Type B pancreatic cell (in vitro differentiated cells): ENCODE data around the gene CEP83. TPM values are rescaled to one million over a fixed set of nuclear protein-coding genes. Genes with fewer than 3 reads are reported as not detected.

Source experiments
- DNase-seq: peaks from one replicate; pipeline ENCODE4 v3.0.0; 2021; ENCODE audit warnings: mixed read lengths; ENCODE audit not compliant: unreplicated experiment; ENCODE audit errors: extremely low spot score
- H3K27ac Mint-ChIP-seq: 2 replicates; pipeline ENCODE4 v1.8.0; 2021; ENCODE audit warnings: mild to moderate bottlenecking, mixed read lengths
- H3K27me3 Mint-ChIP-seq: 2 replicates; pipeline ENCODE4 v1.8.0; 2021; ENCODE audit warnings: mixed read lengths
- H3K36me3 Mint-ChIP-seq: 2 replicates; pipeline ENCODE4 v1.8.0; 2021; ENCODE audit warnings: mixed read lengths
- H3K4me1 Mint-ChIP-seq: one replicate; pipeline ENCODE4 v1.8.0; 2021; ENCODE audit warnings: mixed read lengths; ENCODE audit not compliant: unreplicated experiment
- H3K4me3 Mint-ChIP-seq: 2 replicates; pipeline ENCODE4 v1.8.0; 2021; ENCODE audit warnings: mild to moderate bottlenecking, mixed read lengths
- H3K9me3 Mint-ChIP-seq: 2 replicates; pipeline ENCODE4 v1.8.0; 2021; ENCODE audit warnings: mixed read lengths
- long read RNA-seq: library from polyadenylated mRNA; unstranded; transcript quantifications from one replicate; pipeline ENCODE4 v2.0.0, GENCODE V29; 2020
- total RNA-seq: library from RNA; stranded (reverse); gene quantifications from 2 replicates; pipeline ENCODE4 v1.2.1, GENCODE V29; 2021; ENCODE audit warnings: low replicate concordance
- TF ChIP-seq, protein P1 (sequence below): fragments of 200-600 bp; sonication (generic); conservative IDR thresholded peaks from 2 replicates; pipeline ENCODE4 v1.5.0; 2021; ENCODE audit warnings: antibody characterized with exemption, mild to moderate bottlenecking

Gene CEP83, protein sequence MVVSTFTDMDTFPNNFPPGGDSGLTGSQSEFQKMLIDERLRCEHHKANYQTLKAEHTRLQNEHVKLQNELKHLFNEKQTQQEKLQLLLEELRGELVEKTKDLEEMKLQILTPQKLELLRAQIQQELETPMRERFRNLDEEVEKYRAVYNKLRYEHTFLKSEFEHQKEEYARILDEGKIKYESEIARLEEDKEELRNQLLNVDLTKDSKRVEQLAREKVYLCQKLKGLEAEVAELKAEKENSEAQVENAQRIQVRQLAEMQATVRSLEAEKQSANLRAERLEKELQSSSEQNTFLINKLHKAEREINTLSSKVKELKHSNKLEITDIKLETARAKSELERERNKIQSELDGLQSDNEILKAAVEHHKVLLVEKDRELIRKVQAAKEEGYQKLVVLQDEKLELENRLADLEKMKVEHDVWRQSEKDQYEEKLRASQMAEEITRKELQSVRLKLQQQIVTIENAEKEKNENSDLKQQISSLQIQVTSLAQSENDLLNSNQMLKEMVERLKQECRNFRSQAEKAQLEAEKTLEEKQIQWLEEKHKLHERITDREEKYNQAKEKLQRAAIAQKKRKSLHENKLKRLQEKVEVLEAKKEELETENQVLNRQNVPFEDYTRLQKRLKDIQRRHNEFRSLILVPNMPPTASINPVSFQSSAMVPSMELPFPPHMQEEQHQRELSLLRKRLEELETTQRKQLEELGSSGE
- 9.7 and 22.1 TPM in 2 replicates for total RNA-seq
- long read RNA-seq, partial matches to known transcripts: 6 of 9 reads
- long read RNA-seq, other reads (novel, unspliced or antisense): 3 of 9 reads

DNA sequence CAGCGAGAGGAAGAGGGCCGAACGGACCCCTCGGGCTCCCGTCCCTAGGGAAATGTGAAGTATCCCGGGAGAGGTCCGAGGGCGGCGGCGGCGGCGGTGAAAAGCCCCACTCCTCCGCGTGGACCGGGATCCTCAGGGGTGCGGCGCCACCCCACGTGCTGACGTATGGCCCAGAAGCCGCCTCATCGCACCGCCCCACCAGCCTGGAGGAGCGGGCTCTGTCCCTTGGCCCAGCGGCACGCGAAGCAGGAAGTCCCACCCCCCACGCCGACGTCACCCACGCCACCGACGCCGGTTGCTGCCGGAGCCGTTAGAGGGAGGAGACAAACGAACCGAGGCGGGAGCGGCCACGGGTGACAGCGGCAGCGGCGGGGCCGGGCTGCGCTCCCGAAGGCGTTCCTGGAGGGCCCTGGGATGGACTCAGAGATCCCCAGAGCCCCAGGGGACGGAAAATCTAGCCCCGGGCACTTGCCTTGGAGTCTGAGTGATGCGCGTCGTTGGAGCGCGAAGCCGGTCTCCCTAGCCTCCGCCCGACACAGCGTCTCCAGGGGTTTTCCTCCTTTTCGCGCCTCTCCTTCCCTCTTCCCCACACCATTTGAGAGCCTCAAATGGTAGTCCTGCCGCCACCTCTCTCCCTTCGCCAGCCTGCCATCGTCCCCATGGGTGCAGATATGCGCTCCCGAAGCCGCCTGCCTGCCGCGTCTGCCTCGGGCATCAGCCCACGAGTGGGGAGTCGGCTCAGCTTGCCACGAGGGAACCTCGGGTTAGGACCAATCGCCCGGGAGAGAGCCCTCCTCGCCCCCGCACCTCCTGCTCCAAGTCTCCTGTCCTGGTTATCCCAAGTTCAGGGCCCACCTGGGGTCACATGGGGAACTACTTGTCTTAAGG lies at the start of gene CEP83:
TSS of gene CEP83 (minus strand) at position 140 of the 888 bp plus-strand sequence. CDS start 47,377 bp downstream, outside the sequence.
- TF ChIP-seq, protein P1, sequence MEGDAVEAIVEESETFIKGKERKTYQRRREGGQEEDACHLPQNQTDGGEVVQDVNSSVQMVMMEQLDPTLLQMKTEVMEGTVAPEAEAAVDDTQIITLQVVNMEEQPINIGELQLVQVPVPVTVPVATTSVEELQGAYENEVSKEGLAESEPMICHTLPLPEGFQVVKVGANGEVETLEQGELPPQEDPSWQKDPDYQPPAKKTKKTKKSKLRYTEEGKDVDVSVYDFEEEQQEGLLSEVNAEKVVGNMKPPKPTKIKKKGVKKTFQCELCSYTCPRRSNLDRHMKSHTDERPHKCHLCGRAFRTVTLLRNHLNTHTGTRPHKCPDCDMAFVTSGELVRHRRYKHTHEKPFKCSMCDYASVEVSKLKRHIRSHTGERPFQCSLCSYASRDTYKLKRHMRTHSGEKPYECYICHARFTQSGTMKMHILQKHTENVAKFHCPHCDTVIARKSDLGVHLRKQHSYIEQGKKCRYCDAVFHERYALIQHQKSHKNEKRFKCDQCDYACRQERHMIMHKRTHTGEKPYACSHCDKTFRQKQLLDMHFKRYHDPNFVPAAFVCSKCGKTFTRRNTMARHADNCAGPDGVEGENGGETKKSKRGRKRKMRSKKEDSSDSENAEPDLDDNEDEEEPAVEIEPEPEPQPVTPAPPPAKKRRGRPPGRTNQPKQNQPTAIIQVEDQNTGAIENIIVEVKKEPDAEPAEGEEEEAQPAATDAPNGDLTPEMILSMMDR: no peak
- Mint-ChIP-seq H3K4me1 (peaks cover 18% of the 10 kb centered on the region), H3K4me3 (peak within 1 kb of the TSS; percentile 97)

DNA sequence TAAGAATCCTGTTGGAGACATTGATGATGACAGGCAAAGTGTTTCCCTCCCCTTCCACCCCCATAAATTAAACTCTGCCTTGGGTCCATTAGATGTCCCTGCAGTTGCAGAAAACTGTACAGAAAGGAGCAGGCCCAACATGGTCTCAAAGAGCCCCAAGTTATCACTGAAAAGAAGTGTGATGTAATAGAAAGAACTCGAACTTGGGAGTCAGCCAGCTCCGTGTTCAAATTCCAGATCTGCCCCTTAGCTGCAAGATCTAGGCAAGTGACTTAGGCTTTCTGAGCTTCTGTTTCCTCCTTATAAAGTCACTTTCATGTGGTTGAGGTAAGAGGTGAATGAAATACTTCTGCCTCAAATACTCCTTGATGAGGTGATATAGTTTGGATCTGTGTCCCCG lies 49.6 kb upstream of the CEP83 start:
- no peak for DNase-seq
- Mint-ChIP-seq H3K27ac (no peak overlapping the region), H3K4me3 (no peak overlapping the region), H3K4me1 (no peaks in the 10 kb centered on the region), H3K27me3 (peaks cover 6% of the 10 kb centered on the region), H3K9me3 (no peaks in the 10 kb centered on the region), H3K36me3 (no peaks in the 10 kb centered on the region)
- TF ChIP-seq, protein P1: no peak

More for the DNA sequence above, at the start of gene CEP83:
- Mint-ChIP-seq H3K9me3 (no peaks in the 10 kb centered on the region), H3K27ac (peak within 1 kb of the TSS; percentile 49), H3K27me3 (no peaks in the 10 kb centered on the region), H3K36me3 (peaks cover 20% of the 10 kb centered on the region)
- peak; percentile 92 for DNase-seq

DNA sequence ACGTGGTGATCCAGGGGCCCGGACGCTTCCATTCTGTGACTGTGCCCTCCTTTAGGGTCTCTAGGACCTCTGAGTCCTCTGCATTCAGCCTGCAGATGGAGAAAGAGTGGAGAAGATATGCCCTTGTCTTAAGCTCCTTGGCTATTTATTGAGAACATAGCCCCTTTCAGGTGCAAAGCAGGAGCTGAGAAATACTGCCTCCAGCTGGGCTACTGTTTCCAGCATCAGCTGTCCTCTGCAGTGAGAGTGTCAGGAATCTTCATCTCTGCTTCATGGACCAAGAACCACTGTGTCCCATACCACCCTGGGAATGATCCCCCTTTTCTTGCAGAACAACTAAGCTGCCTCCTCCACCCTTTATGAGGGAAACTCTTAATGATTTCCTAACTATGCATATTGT lies 47.8 kb upstream of the CEP83 start:
- TF ChIP-seq, protein P1: no peak
- Mint-ChIP-seq H3K9me3 (no peaks in the 10 kb centered on the region), H3K27ac (no peak overlapping the region), H3K36me3 (no peaks in the 10 kb centered on the region), H3K27me3 (peaks cover 6% of the 10 kb centered on the region), H3K4me1 (no peaks in the 10 kb centered on the region), H3K4me3 (no peak overlapping the region)
- DNase-seq: no peak

DNA sequence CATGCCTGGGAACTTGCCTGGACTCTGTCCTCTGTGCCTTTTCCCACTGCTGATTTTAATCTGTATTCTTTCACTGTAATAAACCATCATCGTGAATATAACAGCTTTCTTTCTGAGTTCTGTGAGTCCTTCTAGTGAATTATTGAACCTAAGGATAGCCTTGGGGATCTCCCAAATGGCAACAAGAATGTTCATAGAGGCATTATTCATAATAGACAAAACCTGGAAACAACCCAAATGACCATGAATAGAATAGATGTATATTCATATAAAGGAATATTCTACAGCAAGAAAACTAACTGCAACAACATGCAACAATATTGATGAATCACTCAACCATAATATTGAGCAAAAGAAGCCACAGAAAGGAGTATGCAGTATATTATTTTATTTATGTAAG lies 44.7 kb upstream of the CEP83 start:
- Mint-ChIP-seq H3K4me3 (no peak overlapping the region), H3K27me3 (peaks cover 6% of the 10 kb centered on the region), H3K27ac (no peak overlapping the region), H3K4me1 (no peaks in the 10 kb centered on the region), H3K36me3 (no peaks in the 10 kb centered on the region), H3K9me3 (no peaks in the 10 kb centered on the region)
- no peak for DNase-seq
- TF ChIP-seq, protein P1: no peak

DNA sequence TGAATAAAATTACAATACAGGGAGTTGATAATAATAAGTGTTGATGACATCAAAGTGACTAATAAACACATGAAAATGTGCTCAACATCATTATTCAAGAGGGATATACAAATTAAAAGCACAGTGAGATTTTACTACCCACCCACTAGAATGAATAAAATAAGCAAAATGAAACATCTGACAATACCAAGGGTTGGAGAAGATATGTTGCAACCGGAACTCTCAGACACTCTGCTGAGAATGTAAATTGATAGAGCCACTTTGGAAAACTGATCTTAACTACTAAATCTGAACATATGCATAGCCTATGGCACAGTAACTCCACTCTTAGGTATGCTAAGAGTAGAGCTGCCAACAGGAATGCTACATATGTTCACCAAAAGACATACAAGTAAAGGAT lies 44.0 kb upstream of the CEP83 start:
- H3K27me3 Mint-ChIP-seq: peaks cover 6% of the 10 kb centered on the region
- H3K36me3 Mint-ChIP-seq: no peaks in the 10 kb centered on the region
- H3K27ac Mint-ChIP-seq: no peak overlapping the region
- no peaks in the 10 kb centered on the region for H3K4me1 Mint-ChIP-seq
- H3K9me3 Mint-ChIP-seq: no peaks in the 10 kb centered on the region
- DNase-seq: no peak
- H3K4me3 Mint-ChIP-seq: no peak overlapping the region
- TF ChIP-seq, protein P1: no peak
